Islet of Langerhans (tissue), 1 donor: Measurements from ENCODE around the gene VMP1.

Experiments
- FAIRE-seq: peaks from one replicate; lab custom pipeline; 2011; peaks lifted over from hg19 to GRCh38; lab: Jason Lieb, UNC

VMP1 gene

GRCh38 chr17:59711936-59712335, 4.5 kb downstream of the VMP1 start:
- no peak for FAIRE-seq

GRCh38 chr17:59712862-59713261, 5.4 kb downstream of the VMP1 start:
- FAIRE-seq, result no peak

DNA sequence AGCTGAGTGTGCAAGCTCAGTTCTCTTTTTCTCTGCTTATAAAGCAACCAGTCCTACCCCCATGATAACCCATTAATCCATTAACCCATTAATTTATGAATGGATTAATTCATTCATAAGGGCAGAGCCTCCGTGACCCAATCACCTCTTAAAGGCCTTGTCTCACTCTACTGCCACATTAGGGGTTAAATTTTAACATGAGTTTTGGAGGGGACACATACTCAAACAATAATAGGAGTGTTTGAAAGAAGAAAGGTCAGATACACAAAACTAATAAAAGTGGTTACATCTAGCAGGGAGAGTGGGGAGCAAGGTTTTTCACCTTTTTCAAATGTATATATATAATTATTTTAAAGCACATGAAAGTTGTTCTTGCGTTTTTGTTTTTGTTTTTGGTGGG, 6.8 kb downstream of the VMP1 start:
- FAIRE-seq, result no peak

DNA sequence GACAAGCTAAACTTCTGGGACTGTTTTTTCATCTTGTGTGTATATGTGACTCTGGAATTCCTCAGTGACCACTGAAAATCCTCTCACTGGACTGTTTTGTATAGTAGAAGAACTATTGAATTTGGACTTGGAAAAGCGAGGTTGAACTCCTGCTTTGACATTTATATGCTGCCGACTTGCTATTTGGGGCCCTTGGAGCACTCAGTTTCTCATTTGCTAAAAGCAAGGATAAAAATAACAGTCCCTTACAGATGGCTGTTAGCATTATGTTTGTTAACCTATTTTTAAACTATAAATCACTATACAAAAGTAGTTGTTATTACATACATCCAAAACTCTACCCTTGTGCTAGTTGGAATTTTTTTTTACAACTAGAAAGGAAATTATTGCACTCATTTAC, 9.0 kb downstream of the VMP1 start:
- FAIRE-seq, result no peak

- no peak for FAIRE-seq
These were observed 12.1 kb downstream of the VMP1 start for GRCh38 chr17:59719526-59719925.

DNA sequence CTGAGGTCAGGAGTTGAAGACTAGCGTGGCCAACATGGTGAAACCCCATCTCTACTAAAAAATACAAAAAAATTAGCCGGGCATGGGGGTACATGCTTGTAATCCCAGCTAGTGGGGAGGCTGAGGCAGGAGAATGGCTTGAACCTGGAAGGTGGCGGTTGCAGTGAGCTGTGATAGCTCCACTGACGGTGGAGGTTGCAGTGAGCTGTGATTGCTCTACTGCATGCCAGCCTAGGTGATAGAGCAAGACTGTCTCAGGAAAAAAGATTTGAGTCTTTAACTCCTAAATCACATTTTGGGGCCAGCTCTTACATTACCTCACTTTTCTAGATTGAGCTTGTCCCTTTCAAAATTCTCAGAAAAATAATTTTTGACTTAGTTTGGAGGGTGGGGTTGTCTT, 15.2 kb downstream of the VMP1 start:
- FAIRE-seq, result no peak

- FAIRE-seq, result no peak
These were observed 15.6 kb downstream of the VMP1 start for GRCh38 chr17:59723041-59723440.

DNA sequence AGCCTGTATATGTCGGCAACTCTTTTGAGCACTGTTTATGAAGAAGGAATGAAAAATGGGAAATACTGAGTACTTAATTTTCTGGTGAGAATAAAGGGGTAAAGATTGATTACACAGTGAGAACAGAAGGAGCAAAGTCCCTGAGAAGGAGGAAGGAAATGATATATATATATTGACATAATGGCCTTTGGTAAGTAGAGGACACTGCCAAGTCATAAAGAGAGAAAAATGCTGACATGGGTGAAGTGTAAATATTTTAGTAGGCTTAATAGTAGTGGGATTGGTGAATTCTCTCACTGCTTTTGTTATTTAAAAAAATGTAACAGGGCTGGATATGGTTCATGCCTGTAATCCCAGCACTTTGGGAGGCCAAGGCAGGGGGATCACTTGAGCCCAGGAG, 16.2 kb downstream of the VMP1 start:
- no peak for FAIRE-seq

- no peak for FAIRE-seq
These were observed 18.2 kb downstream of the VMP1 start for GRCh38 chr17:59725691-59726090.

DNA sequence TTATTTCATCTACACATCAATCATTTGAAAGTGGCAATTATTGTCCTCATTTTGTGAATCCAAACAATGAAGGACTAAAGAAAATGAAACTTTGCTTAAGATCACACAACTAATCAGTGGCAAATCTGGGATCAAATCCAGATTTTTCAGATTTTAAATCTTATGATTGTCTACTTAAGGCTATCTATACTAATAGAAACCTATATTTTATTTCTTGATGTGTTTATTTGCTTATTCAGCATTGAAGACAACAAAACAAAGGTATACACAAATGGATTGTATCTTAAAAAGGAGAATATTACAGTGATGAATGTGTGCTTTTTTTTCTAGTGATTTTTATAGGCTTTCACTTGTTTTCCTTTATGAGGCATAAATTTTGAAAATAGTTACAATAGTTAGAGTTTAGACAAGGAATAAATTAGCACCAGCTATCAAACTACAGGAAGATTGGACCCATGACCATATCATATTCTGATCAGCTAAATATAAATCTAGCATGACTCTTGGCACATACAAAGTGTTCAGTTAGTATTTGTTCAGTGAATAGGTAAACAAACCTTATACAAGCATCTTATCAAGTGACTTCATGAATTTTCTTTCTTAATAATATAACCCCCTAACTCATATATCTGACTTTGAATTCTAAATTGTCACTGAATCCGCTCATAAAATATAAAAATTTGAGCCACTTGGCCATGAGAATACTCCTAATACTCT, 20.5 kb downstream of the VMP1 start:
- FAIRE-seq, result no peak

DNA sequence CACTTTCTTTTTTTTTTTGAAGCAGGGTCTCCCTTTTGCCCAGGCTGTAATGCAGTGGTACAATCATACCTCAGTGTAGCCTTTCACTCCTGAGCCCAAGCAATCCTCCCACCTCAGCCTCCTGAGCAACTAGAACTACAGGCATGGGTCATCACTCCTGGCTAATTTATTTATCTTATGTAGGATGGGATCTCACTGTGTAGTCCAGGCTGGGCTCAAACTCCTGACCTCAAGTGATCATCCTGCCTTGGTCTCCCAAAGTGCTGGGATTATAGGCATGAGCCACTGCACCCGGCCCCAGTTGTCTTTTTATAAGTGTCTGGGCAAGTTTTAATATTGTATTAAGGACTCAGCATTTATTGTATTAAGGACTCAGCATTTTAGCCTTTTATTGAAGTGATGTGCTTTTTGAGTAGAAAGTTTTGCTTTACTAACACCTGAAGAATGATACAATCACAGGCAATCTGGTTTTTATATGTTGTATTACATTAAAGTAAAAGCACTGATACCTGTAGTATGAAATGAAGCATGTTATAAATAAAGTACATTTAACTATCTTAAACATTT, 22.9 kb downstream of the VMP1 start:
- FAIRE-seq, result no peak

- no peak for FAIRE-seq
These were observed 26.2 kb downstream of the VMP1 start for GRCh38 chr17:59733697-59734096.

GRCh38 chr17:59734226-59734625, 26.8 kb downstream of the VMP1 start:
- FAIRE-seq, result no peak

GRCh38 chr17:59737324-59737723, 29.9 kb downstream of the VMP1 start:
- FAIRE-seq, result no peak

DNA sequence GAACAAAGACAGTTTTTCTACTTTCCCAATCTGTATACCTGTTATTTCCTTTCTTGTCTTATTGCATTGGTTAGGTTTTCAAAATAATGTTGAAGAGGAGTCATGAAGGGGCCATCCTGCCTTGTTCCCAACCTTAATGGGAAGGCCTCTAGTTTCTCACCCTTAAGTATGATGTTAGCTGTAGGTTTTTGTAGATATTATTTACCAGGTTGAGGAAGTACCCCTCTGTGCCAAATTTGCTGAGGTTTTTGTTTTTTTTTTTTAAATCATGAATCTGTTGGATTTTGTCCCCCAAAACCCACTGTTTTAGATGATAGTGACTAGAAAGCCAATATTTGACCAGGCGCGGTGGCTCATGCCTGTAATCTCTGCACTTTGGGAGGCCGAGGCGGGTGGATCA, 36.4 kb downstream of the VMP1 start:
- FAIRE-seq, result no peak

DNA sequence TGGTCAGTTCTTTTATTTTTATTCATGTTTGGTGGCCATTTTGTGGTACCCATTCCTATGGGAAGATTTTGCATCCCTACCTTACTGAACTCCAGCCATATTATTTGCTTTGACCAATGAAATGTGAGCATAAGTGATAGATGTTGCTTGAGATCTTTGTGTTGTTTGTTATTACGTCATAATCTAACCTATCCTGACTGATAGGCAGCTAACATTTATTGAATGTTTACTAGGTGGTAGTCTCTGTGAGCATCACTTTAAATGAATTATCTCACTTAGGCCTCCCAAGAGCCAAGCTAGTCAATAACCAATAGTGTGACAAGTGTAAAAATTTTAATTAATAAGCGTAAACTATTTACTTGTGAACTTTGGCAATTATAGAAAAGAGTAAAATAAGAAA, 37.6 kb downstream of the VMP1 start:
- no peak for FAIRE-seq

DNA sequence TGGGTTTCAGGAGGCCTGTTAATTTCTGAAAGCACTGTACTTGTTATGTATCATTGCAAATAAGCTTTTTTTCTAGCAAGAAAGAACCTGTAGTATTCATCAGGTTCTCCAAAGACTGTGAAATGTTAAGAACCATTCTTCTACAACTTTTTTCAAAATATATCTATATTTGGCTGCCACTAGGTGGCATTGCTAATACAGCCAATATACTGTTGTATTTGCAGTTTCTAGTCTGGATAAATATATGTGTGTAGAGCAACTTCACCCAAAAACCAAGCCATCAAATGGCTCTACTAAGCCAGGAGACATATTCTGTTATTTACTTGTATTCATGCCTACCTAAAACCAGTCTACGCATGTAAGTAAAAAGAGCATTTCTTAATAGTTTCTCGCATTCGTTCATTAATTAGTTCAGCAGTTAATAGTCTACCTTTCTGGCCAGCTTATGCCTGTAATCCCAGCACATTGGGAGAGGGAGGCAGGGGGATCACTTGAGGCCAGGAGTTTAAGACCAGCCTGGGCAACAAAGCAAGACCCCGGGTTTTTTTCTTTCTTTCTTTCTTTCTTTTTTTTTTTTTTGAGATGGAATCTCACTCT, 39.5 kb downstream of the VMP1 start:
- no peak for FAIRE-seq

DNA sequence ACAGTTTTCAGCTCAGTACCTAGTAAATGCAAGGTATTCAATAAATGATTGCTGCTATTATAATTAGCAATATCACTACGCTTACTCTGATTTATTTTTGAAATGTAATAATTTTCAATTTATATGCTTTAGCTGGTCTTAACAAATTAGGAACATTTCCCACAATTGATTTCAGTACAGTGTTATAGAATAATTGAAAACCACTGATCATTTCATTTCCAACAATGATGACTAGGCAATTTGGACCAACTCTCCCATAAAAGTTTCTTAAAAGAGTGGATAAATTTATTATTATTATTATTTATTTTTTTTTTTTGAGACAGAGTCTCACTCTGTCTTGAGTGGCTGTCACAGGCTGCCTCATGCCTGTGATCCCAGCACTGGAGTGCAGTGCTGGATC, 41.1 kb downstream of the VMP1 start:
- no peak for FAIRE-seq

DNA sequence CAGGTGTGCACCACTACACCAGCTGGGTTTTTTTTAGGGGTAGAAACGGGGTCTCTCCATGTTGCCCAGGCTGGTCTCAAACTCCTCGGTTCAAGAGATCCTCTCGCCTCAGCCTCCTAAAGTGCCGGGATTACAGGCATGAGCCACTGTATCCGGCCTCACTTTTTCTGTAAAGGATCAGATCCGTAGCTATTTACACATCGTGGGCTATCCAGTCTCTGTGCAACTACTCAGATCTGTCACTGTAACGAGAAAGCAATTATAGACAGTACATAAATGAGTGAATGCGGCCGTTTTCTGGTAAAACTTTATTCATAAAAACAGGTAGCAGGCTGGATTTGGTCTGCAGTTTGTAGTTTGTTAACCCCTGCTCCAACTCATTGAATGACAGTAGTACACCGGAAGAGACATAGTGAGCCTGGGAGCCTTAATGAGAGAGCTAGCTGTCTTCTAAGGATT, 44.5 kb downstream of the VMP1 start:
- FAIRE-seq, result no peak

- FAIRE-seq, result no peak
These were observed 45.0 kb downstream of the VMP1 start for GRCh38 chr17:59752446-59752845.

- no peak for FAIRE-seq
These were observed 45.5 kb downstream of the VMP1 start for GRCh38 chr17:59752922-59753321.

- peak; percentile 84 for FAIRE-seq
These were observed 46.3 kb downstream of the VMP1 start for GRCh38 chr17:59753522-59754467.

DNA sequence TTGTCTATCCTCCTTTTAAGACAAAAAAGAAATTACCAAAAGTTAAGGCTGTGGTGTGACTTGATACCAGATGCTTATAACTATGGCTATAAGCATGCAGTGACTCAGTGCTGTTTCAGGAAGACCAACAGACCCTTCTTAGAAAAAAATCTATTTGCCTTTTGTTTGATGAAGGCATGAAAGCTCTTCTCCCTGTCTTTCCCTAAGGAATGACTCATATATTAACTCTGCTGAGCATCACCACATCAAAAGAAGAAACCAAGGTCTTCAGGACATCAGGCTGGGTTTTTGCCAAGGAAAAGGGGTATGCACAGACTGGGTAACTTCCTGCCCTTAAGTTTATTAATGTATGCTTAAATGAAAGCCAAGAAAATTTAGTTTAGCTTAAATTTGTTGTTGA, 47.1 kb downstream of the VMP1 start:
- FAIRE-seq, result no peak
